H1 (cell line): ENCODE results near the gene STARD4. TPM values are rescaled to one million over a fixed set of nuclear protein-coding genes. Genes with fewer than 3 reads are reported as not detected.

ENCODE experiments used
- CTCF ChIA-PET: fragments of 300-600 bp; sonication (Branson Sonifier 250); formaldehyde crosslinking; loops from one replicate; lab custom pipeline; 2021; ENCODE audit not compliant: partially characterized antibody; lab: Charles Lee
- POLR2A ChIA-PET: fragments of 300-600 bp; sonication (Branson Sonifier 250); formaldehyde crosslinking; loops from one replicate; lab custom pipeline; 2021; ENCODE audit warnings: inconsistent platforms; ENCODE audit not compliant: partially characterized antibody; lab: Charles Lee
- DNase-seq, 2 experiments: peaks; one replicate each; pipeline versions ENCODE4 v3.0.0 to v3.0.0-alpha.2; 2010 to 2022; ENCODE audit warnings: low spot score in 2 of 2, low read depth in 1 of 2, mixed read lengths in 1 of 2
- FAIRE-seq: peaks from 2 replicates; lab custom pipeline; 2011; peaks lifted over from hg19 to GRCh38; lab: Jason Lieb, UNC
- H2AFZ ChIP-seq: 2 replicates; pipeline ENCODE4 v1.8.1; 2012; ENCODE audit warnings: low read length, inconsistent platforms
- H2AK5ac ChIP-seq: 2 replicates; pipeline ENCODE4 v1.6.1; 2013; ENCODE audit warnings: low read depth, low read length
- H2BK120ac ChIP-seq: replicated peaks from 2 replicates; pipeline ENCODE3; 2013; ENCODE audit warnings: low read depth, low read length, inconsistent platforms
- H2BK12ac ChIP-seq: 2 replicates; pipeline ENCODE4 v1.6.1; 2013; ENCODE audit warnings: low read depth, low read length
- H2BK15ac ChIP-seq: 2 replicates; pipeline ENCODE4 v1.6.1; 2013; ENCODE audit warnings: low read length
- H2BK20ac ChIP-seq: 2 replicates; pipeline ENCODE4 v1.6.1; 2013; ENCODE audit warnings: low read length
- H2BK5ac ChIP-seq: 2 replicates; pipeline ENCODE4 v1.6.1; 2013; ENCODE audit warnings: low read depth, low read length
- H3K14ac ChIP-seq: 2 replicates; pipeline ENCODE4 v1.6.1; 2013; ENCODE audit warnings: inconsistent platforms; ENCODE audit not compliant: insufficient read length
- H3K18ac ChIP-seq: 2 replicates; pipeline ENCODE4 v1.6.1; 2013; ENCODE audit warnings: low read length; ENCODE audit errors: extremely low read depth
- H3K23ac ChIP-seq: 2 replicates; pipeline ENCODE4 v1.6.1; 2013; ENCODE audit warnings: inconsistent platforms; ENCODE audit not compliant: insufficient read length
- H3K23me2 ChIP-seq: 2 replicates; pipeline ENCODE4 v1.6.1; 2013; ENCODE audit warnings: low read depth, low read length
- H3K27ac ChIP-seq: 2 replicates; pipeline ENCODE4 v1.6.1; 2011; ENCODE audit warnings: low read depth, low read length, inconsistent platforms
- H3K27me3 ChIP-seq, 4 experiments: replicated peaks in 1 of 4; 1 replicate in 1 of 4; 2 replicates in 3 of 4; pipeline versions ENCODE4 v1.6.1 to v1.8.1; 2011 to 2013; ENCODE audit warnings: low read length in 3 of 4, mild to moderate bottlenecking in 3 of 4, inconsistent platforms in 2 of 4, mixed read lengths in 2 of 4, moderate library complexity in 1 of 4; ENCODE audit not compliant: control insufficient read depth in 3 of 4, insufficient read depth in 3 of 4; ENCODE audit errors: extremely low read depth in 1 of 4
- H3K36me3 ChIP-seq, 4 experiments: 2 replicates each; pipeline versions ENCODE4 v1.6.1 to v1.8.1; 2011 to 2013; ENCODE audit warnings: mild to moderate bottlenecking in 4 of 4, low read length in 3 of 4, moderate library complexity in 2 of 4, control low read depth in 1 of 4, inconsistent platforms in 1 of 4; ENCODE audit not compliant: insufficient read depth in 4 of 4, control insufficient read depth in 2 of 4
- H3K4ac ChIP-seq: replicated peaks from 2 replicates; pipeline ENCODE3; 2013; ENCODE audit warnings: low read length, low read depth, mixed read lengths, inconsistent platforms; ENCODE audit not compliant: insufficient read length
- H3K4me1 ChIP-seq, 4 experiments: replicated peaks in 1 of 4; 1 replicate in 1 of 4; 2 replicates in 3 of 4; pipeline versions ENCODE4 v1.6.1 to v1.8.1; 2011 to 2013; ENCODE audit warnings: low read length in 3 of 4, inconsistent platforms in 2 of 4, mixed read lengths in 1 of 4; ENCODE audit not compliant: insufficient read depth in 4 of 4, control insufficient read depth in 3 of 4
- H3K4me2 ChIP-seq, 2 experiments: 2 replicates each; pipeline versions ENCODE4 v1.6.1 to v1.8.1; 2011 to 2013; ENCODE audit warnings: low read depth in 2 of 2, low read length in 2 of 2, control low read depth in 1 of 2, inconsistent platforms in 1 of 2, mild to moderate bottlenecking in 1 of 2; ENCODE audit not compliant: insufficient read depth in 1 of 2
- H3K4me3 ChIP-seq, 4 experiments: fragments of 200-600, 300-600 bp in 1 of 4; sonication (generic), shearing (Covaris generic), sonication (Bioruptor Twin) in 1 of 4; 2 replicates each; pipeline versions ENCODE4 v1.5.1 to v1.8.1; 2011 to 2016; ENCODE audit warnings: low read length in 4 of 4, low read depth in 3 of 4, control low read depth in 2 of 4, inconsistent platforms in 2 of 4, mild to moderate bottlenecking in 2 of 4, mixed read lengths in 1 of 4, moderate library complexity in 1 of 4; ENCODE audit not compliant: insufficient read depth in 2 of 4; ENCODE audit errors: extremely low read depth in 1 of 4
- H3K56ac ChIP-seq: replicated peaks from 2 replicates; pipeline ENCODE3; 2013; ENCODE audit warnings: low read depth, mild to moderate bottlenecking, mixed read lengths, low read length, inconsistent platforms; ENCODE audit not compliant: insufficient read length
- H3K79me1 ChIP-seq: 2 replicates; pipeline ENCODE4 v1.6.1; 2013; ENCODE audit warnings: low read depth, low read length, control low read depth
- H3K79me2 ChIP-seq, 2 experiments: 2 replicates each; pipeline versions ENCODE4 v1.6.1 to v1.8.1; 2012 to 2013; ENCODE audit warnings: low read length in 2 of 2, mild to moderate bottlenecking in 2 of 2, inconsistent platforms in 1 of 2; ENCODE audit not compliant: insufficient read depth in 2 of 2, control insufficient read depth in 1 of 2
- H3K9ac ChIP-seq, 4 experiments: replicated peaks in 1 of 4; 1 replicate in 1 of 4; 2 replicates in 3 of 4; pipeline versions ENCODE4 v1.6.1 to v1.8.1; 2011 to 2013; ENCODE audit warnings: low read depth in 3 of 4, low read length in 3 of 4, control low read depth in 2 of 4, mild to moderate bottlenecking in 2 of 4, moderate library complexity in 2 of 4, inconsistent platforms in 1 of 4; ENCODE audit errors: extremely low read depth in 1 of 4
- H3K9me3 ChIP-seq, 2 experiments: 2 replicates each; pipeline versions ENCODE4 v1.6.1 to v1.8.1; 2012 to 2013; ENCODE audit warnings: mild to moderate bottlenecking in 2 of 2, moderate library complexity in 2 of 2, control low read depth in 1 of 2, inconsistent platforms in 1 of 2, low read depth in 1 of 2, low read length in 1 of 2, mixed read lengths in 1 of 2; ENCODE audit not compliant: insufficient read depth in 2 of 2
- H4K20me1 ChIP-seq, 2 experiments: replicated peaks in 1 of 2; 2 replicates each; pipeline versions ENCODE3 to v1.8.1; 2011 to 2013; ENCODE audit warnings: inconsistent platforms in 2 of 2, low read length in 2 of 2, mild to moderate bottlenecking in 1 of 2; ENCODE audit not compliant: insufficient read depth in 2 of 2, control insufficient read depth in 1 of 2
- H4K5ac ChIP-seq: 2 replicates; pipeline ENCODE4 v1.6.1; 2013; ENCODE audit warnings: low read length, low read depth, mixed read lengths, inconsistent platforms; ENCODE audit not compliant: insufficient read length
- H4K8ac ChIP-seq: 2 replicates; pipeline ENCODE4 v1.8.0; 2013; ENCODE audit warnings: mild to moderate bottlenecking, moderate library complexity, low read length, inconsistent platforms; ENCODE audit not compliant: insufficient read depth; ENCODE audit errors: extremely low read depth
- H4K91ac ChIP-seq: replicated peaks from 2 replicates; pipeline ENCODE3; 2013; ENCODE audit warnings: low read length, mixed read lengths, inconsistent platforms; ENCODE audit not compliant: insufficient read length
- ASH2L ChIP-seq: fragments of 200-600, 300-600 bp; sonication (generic); IDR thresholded peaks from one replicate; pipeline ENCODE4 v1.7.1; 2017; ENCODE audit warnings: low read length
- BRCA1 ChIP-seq: IDR thresholded peaks from 2 replicates; pipeline ENCODE4 v1.6.1; 2012; ENCODE audit warnings: low read depth, low read length, improper control_type of control experiment
- CEBPB ChIP-seq: IDR thresholded peaks from 2 replicates; pipeline ENCODE4 v1.6.1; 2012; ENCODE audit warnings: low read depth, low read length
- CHD1 ChIP-seq: IDR thresholded peaks from 2 replicates; pipeline ENCODE4 v1.6.1; 2012; ENCODE audit warnings: low read depth, low read length, improper control_type of control experiment
- CHD2 ChIP-seq: IDR thresholded peaks from 2 replicates; pipeline ENCODE4 v1.6.1; 2012; ENCODE audit warnings: low read length, improper control_type of control experiment
- RBBP5 ChIP-seq: IDR thresholded peaks from 2 replicates; pipeline ENCODE4 v1.7.1; 2012; ENCODE audit warnings: low read depth, mild to moderate bottlenecking, inconsistent platforms, low read length, moderate library complexity, borderline replicate concordance
- SP4 ChIP-seq: IDR thresholded peaks from 2 replicates; pipeline ENCODE4 v1.6.1; 2012; ENCODE audit warnings: low read length, inconsistent platforms
- WGBS, 2 experiments: shearing (Covaris generic) in 1 of 2; methylation state at CpG; one replicate each; pipeline versions ENCODE4 v1.1.6 to v1.1.7; 2013 to 2015; ENCODE audit warnings: low lambda C conversion rate in 2 of 2, mixed read lengths in 2 of 2, inconsistent platforms in 1 of 2, low coverage in 1 of 2, missing lambda C conversion rate in 1 of 2; ENCODE audit not compliant: insufficient replicate concordance in 2 of 2, insufficient coverage in 1 of 2, insufficient read length in 1 of 2; ENCODE audit errors: extremely low coverage in 1 of 2, missing lambda C conversion rate in 1 of 2; 5-methylcytosine and 5-hydroxymethylcytosine counted together
- polyA plus RNA-seq, 7 experiments: library from polyadenylated mRNA; depleted of rRNA in 3 of 7; stranded (reverse) in 5 of 7; unstranded in 2 of 7; fragments of >200 nt in 5 of 7; fragments of 200-250 nt in 2 of 7; gene quantifications; 1 replicate in 5 of 7; 2 replicates in 1 of 7; 4 replicates in 1 of 7; pipeline versions ENCODE4 v1.2.1 to v1.2.3, GENCODE V29; 2011 to 2013; ENCODE audit warnings: missing spikeins in 2 of 7, mixed read lengths in 2 of 7
- total RNA-seq: library from RNA; stranded (reverse); fragmentation: NEBNext Ultra II Directional; extraction: Animal tissue kit (Norgen Biotek cat#: 25700); gene quantifications from 2 replicates; pipeline ENCODE4 v1.2.1, GENCODE V29; 2021

The STARD4 gene
- total and polyA plus RNA-seq, 2 of the 8 experiments (the other 6 are each of a cell fraction or from before 2014, with no cell fraction given): 10.8 to 47.9 TPM

DNA sequence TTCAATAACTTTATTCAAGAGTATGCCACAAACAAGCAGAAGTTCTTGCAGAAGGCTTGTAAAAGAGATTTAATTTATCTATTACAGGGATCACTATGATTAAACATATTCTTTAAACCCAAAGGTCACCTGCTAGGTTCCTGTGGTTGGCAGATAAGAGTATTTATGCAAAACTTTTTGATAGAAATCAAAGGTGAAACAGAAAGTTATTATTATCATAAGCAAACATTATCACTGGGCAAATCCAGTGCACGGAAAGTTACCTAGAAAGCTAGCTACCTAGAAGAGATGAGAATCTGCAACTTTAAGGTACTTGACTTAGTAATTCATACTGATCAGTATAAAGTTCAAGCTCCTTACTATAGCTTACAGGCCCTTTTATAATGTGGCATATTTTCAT is 3.2 kb downstream of the STARD4 start:
- Histone ChIP-seq H3K79me2 (peaks cover 0 to 72% of the 10 kb centered on the region in 2 experiments; a peak in 3 of 4 replicates), H4K91ac (no peak overlapping the region), H3K4ac (no peak overlapping the region), H2AK5ac (no peak overlapping the region), H3K23ac (no peak overlapping the region), H3K4me1 (peaks cover 0 to 11% (median 4%) of the 10 kb centered on the region in 4 experiments; a peak in 3 of 7 replicates), H2BK12ac (no peak overlapping the region), H3K4me2 (peak overlapping the region; percentile 15 to 99; a peak in 2 of 4 replicates), H3K27me3 (no peaks in the 10 kb centered on the region), H3K14ac (no peak overlapping the region), H3K56ac (no peak overlapping the region), H2BK20ac (no peak overlapping the region), H3K4me3 (peak overlapping the region in 1 of 4 experiments; percentile 96; a peak in 2 of 8 replicates), H2BK15ac (no peak overlapping the region), H2AFZ (no peak overlapping the region), H2BK120ac (no peak overlapping the region), H3K9me3 (no peaks in the 10 kb centered on the region), H3K18ac (no peak overlapping the region), H3K9ac (no peak overlapping the region), H4K8ac (no peak overlapping the region), H2BK5ac (no peak overlapping the region), H4K20me1 (peaks cover 2 to 6% of the 10 kb centered on the region in 2 experiments), H3K27ac (no peak overlapping the region), H3K79me1 (no peaks in the 10 kb centered on the region), H3K23me2 (peaks cover 4% of the 10 kb centered on the region), H3K36me3 (peaks cover 0 to 17% (median 6%) of the 10 kb centered on the region in 4 experiments; a peak in 3 of 8 replicates), H4K5ac (no peak overlapping the region)
- no peak for DNase-seq
- 78% methylated on average over 1 of the region's 1 CpG; no CpG with 5 or more reads in 1 of the 2 experiments for WGBS, 2 experiments
- CTCF ChIA-PET: interaction anchor here (1.2 to 2.6 kb wide), 2 partner anchors 22 to 81 kb away, joined by 4 to 9 read pairs; no protein-coding TSS in a partner anchor
- POLR2A ChIA-PET: no interaction called here
- FAIRE-seq: no peak
- TF ChIP-seq CHD2 (no peak), CHD1 (no peak), RBBP5 (no peak), BRCA1 (no peak), ASH2L (no peak), CEBPB (no peak), SP4 (no peak)
